NCI-H446 treated with DMSO at 0.1 percent for 48 hours (cell line): ENCODE measurements around the gene CAMK2A.

ENCODE experiments used
- DNase-seq: peaks from one replicate; lab custom pipeline; 2025; lab: John Stamatoyannopoulos, UW

CAMK2A gene

GRCh38 chr5:150278046-150278730, 11.4 kb downstream of the CAMK2A start:
- no peak for DNase-seq

- DNase-seq: no peak
These were observed 12.5 kb downstream of the CAMK2A start for GRCh38 chr5:150277043-150277442.

- DNase-seq: no peak
These were observed 14.8 kb downstream of the CAMK2A start for GRCh38 chr5:150274811-150275210.

DNA sequence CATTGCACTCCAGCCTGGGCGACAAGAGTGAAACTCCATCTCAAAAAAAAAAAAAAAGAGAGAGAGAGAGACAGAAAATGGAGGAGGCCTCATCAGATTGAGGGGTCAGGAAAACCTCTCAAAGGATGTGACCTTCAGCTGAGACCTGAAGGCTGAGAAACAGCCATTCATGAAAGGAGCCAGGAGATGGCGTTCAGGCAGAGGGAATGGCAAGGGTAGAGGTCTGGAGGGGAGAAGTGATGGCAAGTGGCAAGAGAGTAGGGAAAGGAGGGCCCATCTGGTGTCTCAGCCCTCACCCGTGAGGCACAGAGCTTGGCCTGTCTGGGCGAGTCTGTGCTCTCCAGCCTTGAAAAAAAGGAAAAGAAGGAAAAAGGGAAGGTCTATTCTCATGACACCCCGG, 17.0 kb downstream of the CAMK2A start:
- DNase-seq: peak; percentile 43

- DNase-seq: no peak
These were observed 17.6 kb downstream of the CAMK2A start for GRCh38 chr5:150271923-150272322.

DNA sequence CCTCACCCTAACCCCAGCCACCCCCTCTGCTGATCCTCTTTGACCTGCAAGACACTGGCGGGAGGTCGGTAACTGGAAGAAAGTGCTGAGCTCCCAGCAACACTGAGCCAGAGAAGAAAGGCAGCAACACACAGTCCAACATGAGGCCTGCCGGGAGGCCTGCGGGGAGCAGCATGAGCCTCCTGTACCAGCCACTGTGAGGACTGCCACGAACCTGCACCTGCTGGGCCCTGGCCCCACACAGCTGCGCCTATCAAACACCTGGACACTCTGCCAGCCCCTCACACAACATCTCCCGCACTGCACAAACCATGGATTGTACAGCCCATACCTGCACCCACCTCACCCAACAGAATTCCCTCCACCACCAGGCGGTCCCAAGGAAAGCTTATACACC, 18.3 kb downstream of the CAMK2A start:
- no peak for DNase-seq

GRCh38 chr5:150270541-150271295, 18.9 kb downstream of the CAMK2A start:
- no peak for DNase-seq

DNA sequence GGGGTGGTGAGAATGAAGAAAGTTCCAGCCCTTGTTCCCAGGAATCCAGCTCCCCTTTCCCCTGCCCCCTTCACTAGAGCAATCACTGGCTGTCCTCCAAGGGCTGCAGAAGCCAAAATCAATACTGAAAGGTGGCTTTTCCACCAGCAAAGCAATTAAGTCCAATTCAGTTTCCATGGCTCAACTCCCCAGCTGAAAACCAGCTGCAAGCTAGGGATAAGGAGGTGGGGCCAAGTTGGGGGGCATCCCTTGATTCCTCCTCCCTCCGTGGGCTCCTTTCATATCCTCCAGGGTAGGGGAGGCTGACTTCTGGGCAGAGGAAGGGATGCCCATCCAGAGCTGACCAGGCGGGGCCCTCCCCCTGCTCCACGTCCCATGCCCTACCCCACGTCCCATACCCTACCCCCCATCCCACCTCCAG, 22.7 kb downstream of the CAMK2A start:
- DNase-seq: peak; percentile 4

- DNase-seq: no peak
These were observed 23.6 kb downstream of the CAMK2A start for GRCh38 chr5:150265870-150266383.

- DNase-seq: no peak
These were observed 24.6 kb downstream of the CAMK2A start for GRCh38 chr5:150264667-150265603.

GRCh38 chr5:150263801-150264621, 25.6 kb downstream of the CAMK2A start:
- peak; percentile 36 for DNase-seq

GRCh38 chr5:150263375-150263775, 26.2 kb downstream of the CAMK2A start:
- DNase-seq: no peak

DNA sequence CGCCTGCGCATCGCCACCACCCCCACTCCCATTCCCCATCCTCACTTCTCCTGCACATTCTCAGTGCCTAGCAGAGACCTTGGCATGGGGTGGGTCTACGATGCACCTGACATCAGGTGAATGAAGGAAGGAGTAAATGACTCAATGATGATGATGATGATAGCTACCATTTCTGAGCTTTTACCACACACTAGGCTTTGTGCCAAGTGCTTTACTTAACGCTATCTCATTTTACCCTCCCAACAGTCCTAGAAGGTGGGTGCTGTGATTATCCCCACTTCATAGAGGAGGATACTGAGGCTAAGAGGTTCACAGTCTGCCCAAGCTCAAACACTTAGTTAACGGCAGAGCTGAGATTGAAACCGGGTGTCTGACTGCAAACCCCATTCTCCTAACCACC, 27.1 kb downstream of the CAMK2A start:
- no peak for DNase-seq

- no peak for DNase-seq
These were observed 28.3 kb downstream of the CAMK2A start for GRCh38 chr5:150261231-150261630.

GRCh38 chr5:150258130-150258529, 31.4 kb downstream of the CAMK2A start:
- DNase-seq: no peak

- no peak for DNase-seq
These were observed 32.1 kb downstream of the CAMK2A start for GRCh38 chr5:150257424-150257823.

DNA sequence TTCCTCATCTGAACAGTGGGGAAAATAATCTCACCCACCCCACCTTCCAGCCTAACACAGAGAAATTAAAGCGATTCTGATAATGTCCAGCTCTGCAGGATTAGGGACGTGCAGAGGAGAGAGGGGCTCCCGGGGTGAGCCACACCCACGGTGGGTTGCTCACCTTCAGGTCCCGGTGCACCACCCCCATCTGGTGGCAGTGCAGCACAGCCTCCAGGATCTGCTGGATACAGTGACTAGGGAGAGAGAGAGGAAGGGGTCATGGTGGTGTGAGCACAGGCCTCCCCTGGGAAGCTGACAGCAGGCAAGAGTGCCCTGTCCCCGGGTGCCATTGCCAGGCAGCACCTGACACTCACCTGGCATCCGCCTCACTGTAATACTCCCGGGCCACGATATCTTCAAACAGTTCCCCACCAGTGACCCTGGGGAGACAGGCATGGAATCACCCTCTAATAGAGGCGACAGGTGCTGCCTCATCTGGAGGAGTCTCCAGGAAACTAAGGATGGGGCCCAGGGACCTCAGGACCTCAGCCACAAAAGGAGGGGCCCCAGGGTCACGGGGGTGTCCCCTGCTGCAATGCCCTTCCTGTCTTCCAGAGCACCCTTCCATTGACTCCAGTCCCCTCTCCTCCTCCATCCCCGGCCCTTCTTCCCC, 33.0 kb downstream of the CAMK2A start:
- no peak for DNase-seq

DNA sequence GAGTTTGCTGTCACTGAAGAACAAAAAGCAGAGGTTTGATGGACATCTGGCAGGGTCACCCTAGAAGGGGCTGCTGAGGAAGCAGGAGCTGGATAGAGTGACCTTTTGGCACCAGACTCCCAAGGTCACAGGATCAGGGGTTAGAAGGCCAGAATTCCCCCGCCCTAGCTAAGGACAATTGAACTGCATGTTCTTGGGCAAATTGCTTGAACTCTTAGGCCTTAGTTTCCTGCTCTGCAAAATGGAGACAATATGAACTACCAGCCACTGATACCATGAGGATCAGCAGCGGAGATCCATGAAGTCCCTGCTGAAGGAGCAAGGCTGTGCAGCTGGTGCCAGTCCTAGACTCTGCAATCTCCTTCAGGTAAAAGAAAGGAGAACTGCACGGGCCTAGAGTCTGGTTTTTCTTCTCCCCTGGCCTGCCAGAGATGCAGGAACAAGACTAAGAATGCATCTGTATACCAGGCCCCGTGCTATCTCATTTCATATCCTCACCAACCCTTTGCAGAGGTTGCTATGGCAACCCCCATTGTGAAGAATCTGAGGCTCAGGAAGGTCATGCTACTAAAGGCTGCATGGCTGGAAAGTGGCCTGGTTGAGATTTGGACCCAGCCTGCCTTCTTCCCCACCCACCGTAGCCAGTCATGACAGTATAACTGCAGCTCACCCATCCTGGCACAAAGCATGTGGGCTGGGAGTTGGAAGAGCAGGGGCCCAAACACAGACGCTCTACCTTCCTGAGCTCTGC, 33.7 kb downstream of the CAMK2A start:
- DNase-seq: no peak

- DNase-seq: no peak
These were observed 34.8 kb downstream of the CAMK2A start for GRCh38 chr5:150254774-150255173.

GRCh38 chr5:150254363-150254762, 35.2 kb downstream of the CAMK2A start:
- DNase-seq: no peak
